Measurements from ENCODE around the gene CISH. TPM values are rescaled to one million over a fixed set of nuclear protein-coding genes. Genes with fewer than 3 reads are reported as not detected.

Gene CISH
- total and polyA plus RNA-seq, 10 of the 15 experiments (the other 5 are each of a cell fraction or from before 2014, with no cell fraction given) = 0.21 to 4.4 (median 1.8) TPM

- TF ChIP-seq ZBTB33 (IDR thresholded peaks at IDR 0.05) = no peak
- TF ChIP-seq PAX5 (IDR thresholded peaks at IDR 0.05; ENCODE audit: borderline replicate concordance, low read depth, low read length) = no peak
- TF ChIP-seq BRCA1 (IDR thresholded peaks at IDR 0.05; ENCODE audit: low read depth, low read length) = no peak
- no peak for TF ChIP-seq E4F1 (IDR thresholded peaks at IDR 0.05; ENCODE audit: borderline replicate concordance, partially characterized antibody)
- TF ChIP-seq SP1 (IDR thresholded peaks at IDR 0.05; ENCODE audit: low read depth, low read length) = no peak
- no peak for TF ChIP-seq RELA (IDR thresholded peaks at IDR 0.05; ENCODE audit: borderline replicate concordance, partially characterized antibody)
- TF ChIP-seq CHD1 (IDR thresholded peaks at IDR 0.05; ENCODE audit: low read depth, low read length) = no peak
- no peak for TF ChIP-seq MXI1 (IDR thresholded peaks at IDR 0.05; ENCODE audit: low read depth, low read length)
- no peak for TF ChIP-seq GABPA (IDR thresholded peaks at IDR 0.05; ENCODE audit: low read depth)
Measured at GRCh38 chr3:50656417-50657195, 45.0 kb upstream of the CISH start (continued).

All from GM12878 (cell line).